GM19463 (cell line): ENCODE measurements around the gene OSBPL9.
"Not testable (repeated sequence)": the region's sequence is repeated elsewhere in the genome, so short reads cannot be mapped to it uniquely, and the experiment has no call there.

ENCODE experiments used
- ATAC-seq: cut with Tn5 transposase; IDR thresholded peaks from one replicate; pipeline ENCODE4 v1.9.1; 2021; ENCODE audit warnings: mild to moderate bottlenecking, moderate library complexity; ENCODE audit not compliant: unreplicated experiment

Gene OSBPL9

DNA sequence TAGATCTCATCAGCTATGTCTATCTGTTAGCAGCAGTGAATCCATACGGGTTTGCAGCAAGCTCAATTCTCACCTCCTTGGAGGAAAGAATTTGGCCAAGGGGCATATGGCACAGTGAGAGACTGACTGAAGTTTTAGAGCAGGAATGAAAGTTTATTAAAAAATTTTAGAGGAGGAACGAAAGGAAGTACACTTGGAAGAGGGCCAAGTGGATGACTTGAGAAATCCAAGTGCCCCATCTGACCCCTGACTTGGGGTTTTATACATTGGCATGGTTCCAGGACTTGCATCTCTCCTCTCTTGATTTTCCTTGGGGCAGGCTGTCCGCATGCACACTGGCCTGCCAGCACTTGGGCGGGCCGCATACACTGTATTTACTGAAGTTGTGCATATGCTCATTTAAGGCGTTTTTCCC lies 9.2 kb upstream of the OSBPL9 start:
- ATAC-seq, result no peak

GRCh38 chr1:51610104-51610503 lies 6.8 kb upstream of the OSBPL9 start:
- not testable (repeated sequence) for ATAC-seq

DNA sequence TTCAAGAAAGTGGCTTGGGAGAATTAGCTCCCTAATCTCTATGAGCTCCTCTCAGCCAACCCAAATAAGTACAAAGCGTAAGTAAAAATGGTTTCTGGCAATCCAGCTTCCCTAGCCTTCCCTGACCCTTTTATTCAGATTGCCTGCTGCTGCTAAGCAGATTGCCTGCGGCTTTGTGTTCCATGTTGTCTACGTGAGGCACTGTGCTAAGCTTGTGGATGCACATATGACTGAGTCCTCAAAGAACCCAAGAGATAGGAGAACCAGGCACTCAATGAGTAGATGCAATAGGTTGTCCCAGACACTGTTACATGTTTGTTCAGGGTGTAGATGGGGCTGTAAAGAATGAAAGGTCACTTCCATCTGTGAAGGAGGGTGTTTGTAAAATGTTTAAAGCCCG lies 6.3 kb upstream of the OSBPL9 start:
- no peak for ATAC-seq

DNA sequence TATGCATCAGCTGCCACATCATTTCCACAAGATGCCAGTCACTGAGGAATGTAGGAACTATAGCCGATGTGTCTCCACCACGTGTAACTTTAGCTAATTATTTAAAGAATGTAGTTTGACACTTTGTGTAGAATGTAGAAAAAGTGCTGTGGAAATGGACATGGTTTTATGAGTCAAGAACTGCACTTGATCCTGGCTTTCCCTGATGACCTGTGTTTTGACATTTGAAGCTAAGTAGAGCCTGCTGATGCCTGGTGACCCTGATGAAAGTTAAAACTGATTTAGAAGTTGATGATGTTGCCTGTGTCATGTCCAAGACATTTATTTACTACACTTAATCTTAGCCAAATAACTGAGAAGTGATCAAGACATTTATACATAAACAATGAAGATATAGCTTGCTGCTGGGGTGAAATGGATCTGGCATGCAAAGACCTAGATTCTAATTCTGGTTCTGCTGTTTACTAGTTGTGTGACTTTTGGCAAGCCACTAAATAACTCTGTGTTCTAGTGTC lies 4.4 kb upstream of the OSBPL9 start:
- ATAC-seq, result no peak

DNA sequence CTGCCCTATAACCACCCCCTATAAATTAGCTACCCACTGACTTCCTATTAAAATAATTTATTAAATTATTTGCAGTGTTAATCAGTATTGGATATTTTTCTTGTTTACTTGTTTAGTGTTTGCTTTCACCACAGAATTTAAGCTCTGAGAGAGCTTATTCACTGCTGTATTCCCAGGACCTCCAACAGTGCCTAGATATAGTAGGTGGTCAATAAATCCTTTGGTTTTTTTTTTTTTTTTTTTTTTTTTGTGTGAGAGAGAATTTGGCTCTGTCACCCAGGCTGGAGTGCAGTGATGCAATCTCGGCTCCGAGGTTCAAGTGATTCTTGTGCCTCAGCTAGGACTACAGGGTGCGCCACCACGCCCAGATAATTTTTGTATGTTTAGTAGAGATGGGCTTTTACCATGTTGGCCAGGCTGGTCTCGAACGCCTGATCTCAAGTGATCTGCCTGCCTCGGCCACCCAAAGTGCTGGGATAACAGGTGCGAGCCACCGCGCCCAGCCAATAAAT lies 1.1 kb upstream of the OSBPL9 start:
- ATAC-seq, result no peak

DNA sequence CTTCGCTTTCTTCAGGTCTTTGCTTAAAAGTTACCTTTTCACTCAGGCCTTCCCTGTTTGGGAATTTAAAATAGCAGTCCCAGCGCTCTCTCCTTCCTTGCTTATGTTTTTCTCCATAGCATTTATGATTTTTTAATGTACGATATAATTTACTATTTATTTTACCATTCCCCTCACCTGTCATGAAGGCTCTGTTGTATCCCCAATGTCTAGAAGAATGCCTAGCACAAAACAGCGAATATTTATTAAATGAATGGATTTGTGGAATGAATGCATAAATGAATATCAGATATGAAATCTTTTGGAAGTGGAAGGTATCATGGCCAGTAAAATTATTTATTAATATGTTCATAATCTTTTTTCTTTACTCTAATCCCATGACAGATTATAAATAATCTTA lies 402 bp upstream of the OSBPL9 start:
- no peak for ATAC-seq

- no peak for ATAC-seq
Measured at GRCh38 chr1:51618715-51619114, 1.8 kb downstream of the OSBPL9 start.

DNA sequence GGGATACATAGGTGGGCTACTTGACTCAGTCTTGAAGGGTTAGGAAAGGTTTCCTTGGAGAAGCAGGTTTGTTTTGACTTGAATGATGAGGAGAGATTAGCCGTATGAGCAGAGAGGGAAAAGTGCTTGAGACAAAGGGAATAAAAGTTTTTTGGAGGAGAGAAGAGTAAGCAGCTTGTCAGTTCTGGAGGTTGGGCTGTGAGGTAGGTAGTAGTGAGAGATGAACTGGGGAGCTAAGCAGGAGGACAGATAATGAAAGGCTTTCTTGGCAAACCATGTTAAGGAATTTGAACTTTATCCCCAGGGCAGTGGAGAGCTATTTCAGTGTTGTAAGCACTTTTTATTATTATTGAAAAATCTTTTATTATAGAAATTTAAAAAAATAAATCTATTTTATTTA lies 3.6 kb downstream of the OSBPL9 start:
- ATAC-seq, result no peak

GRCh38 chr1:51621161-51621560 lies 4.3 kb downstream of the OSBPL9 start:
- no peak for ATAC-seq

GRCh38 chr1:51621841-51622454 lies 5.1 kb downstream of the OSBPL9 start:
- no peak for ATAC-seq

DNA sequence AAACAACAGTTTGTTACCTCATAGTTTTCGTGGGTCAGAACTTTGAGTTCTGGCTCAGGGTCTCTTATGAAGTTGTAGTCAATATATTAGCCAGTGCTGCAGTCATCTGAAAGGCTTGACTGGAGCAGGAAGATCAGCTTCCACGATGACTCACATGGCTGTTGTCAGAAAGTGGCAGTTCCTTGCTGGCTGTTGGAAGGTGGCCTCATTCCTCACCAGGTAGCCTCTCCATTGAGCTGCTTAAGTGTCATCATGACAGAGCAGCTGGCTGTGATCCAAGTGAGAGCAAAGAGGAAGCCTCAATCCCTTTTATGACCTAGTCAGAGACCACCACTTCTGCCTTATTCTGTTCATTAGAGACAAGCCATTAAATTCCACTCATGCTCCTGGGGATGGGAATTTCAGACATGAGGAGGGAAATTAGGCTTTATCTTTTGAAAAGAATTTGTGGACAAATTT lies 5.6 kb downstream of the OSBPL9 start:
- no peak for ATAC-seq

DNA sequence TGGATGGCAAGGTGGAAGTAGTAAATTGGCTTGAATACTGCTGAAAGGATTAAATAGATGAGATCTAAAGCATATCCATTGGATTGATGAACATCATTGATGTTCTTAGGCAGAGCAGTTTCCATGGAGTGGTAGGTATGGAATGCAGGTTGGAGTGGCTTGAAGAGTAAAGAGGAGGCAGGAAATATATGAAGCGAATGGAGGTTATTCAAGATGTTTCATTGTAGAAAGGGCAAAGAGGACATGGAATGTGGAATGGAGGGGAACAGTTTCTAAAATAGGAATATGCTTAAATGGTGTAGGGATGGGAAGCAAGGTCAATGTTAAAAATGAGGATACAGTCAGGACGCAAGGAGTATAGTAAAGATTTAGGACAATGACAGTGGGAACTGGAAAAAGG lies 6.1 kb downstream of the OSBPL9 start:
- no peak for ATAC-seq

- ATAC-seq, result no peak
Measured at GRCh38 chr1:51623450-51623849, 6.6 kb downstream of the OSBPL9 start.

GRCh38 chr1:51624855-51625254 lies 8.0 kb downstream of the OSBPL9 start:
- no peak for ATAC-seq

DNA sequence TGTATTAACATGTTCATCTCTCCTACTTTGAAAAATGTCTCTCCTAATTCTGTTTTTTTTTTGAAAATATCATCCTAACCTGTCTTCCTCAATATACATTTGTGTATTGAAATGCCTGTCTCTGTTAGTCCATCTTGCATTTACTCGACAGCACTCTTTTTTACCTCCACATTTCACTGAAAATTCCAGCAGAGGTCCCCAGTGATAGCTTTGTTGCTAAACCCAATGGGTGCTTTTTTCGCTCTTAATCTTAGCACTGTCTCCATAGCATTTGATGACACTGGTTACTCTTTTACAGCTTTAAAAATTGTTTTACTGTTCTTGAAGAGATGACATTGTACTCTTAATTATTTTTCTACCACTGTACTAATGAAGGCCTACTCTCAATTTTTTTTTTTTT lies 10.8 kb downstream of the OSBPL9 start:
- ATAC-seq, result no peak

DNA sequence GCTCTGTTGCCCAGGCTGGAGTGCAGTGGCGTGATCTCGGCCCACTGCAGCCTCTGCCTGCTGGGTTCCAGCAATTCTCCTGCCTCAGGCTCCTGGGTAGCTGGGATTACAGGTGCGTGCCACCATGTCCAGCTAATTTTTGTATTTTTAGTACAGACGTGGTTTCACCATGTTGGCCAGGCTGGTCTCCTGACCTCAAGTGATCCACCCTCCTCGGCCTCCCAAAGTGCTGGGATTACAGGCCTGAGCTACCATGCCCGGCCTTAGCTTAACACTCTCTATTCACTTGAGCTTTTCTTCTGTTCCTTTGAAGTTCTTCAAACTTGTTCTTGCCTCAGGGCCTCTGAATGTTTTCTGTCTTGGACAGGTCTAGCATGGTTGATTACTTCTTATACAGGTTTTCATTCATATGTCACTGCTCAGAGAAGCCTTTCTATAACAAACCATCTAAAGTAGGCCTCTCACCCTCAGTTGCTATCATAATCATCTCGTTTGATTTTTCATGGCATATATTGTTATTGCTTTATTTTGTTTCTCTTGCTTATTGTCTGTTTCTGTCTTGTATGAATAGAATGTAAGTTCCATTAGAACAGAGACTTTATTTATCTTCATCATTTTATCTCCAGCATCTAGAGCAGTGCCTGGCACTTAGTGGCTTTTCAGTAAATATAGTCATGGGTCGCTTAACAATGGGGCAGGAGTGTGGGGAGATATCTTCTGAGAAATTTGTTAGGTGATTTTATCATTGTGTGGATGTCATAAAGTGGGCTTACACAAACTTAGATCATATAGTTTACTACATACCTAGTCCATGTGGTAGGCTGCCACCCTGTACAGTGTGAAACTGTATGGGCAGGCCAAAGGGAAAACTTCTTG lies 12.1 kb downstream of the OSBPL9 start:
- no peak for ATAC-seq

DNA sequence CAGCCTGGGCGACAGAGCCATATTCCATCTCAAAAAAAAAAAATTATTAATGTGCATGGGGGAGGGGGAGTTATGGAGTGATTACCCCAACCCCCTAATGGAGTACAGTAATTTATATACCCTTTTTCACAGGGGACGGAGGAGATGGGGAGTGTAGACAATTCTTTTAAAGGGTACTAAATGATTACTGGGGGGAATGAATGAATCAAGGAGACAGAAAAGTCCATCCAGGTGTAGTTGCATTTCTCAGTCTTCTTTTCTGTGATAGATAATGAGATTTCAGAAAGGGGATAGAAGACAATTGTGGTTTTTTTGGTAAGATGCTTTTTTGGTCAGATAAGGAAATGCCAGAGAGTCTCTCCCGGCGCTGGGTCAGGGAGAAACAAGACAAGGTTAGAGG lies 13.0 kb downstream of the OSBPL9 start:
- ATAC-seq, result no peak

DNA sequence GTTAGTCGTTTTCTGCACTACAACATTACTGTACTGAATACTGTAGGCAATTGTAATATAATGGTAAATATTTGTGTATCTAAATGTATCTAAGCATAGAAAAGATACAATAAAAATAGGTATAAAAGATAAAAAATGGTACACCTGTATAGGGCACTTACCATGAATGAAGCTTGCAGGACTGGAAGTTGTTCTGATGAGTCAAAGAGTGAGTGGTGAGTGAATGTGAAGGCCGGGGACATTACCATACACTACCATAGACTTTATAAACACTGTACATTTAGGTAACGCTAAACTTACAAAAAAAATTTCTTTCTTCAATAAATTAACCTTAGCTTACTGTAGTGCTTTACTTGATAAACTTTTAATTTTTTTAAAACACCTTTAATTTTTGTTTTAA lies 13.5 kb downstream of the OSBPL9 start:
- no peak for ATAC-seq

- no peak for ATAC-seq
Measured at GRCh38 chr1:51630922-51631321, 14.0 kb downstream of the OSBPL9 start.

DNA sequence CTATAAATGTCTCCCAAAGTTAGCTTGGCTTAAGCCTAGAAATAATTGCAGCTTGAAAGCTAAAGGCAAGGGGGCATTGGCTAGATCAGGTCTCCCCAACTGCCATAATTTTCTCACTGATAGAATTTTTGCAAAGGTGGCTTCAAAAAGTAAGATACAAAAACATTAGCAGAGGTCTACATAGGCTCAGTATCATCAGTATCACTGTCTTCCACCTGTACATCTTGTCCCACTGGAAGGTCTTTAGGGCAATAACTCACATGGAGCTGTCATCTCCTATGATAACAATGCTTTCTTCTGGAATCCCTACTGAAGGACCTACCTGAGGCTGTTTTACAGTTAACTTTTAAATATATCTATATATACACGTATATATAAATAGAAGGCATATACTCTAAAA lies 14.9 kb downstream of the OSBPL9 start:
- ATAC-seq, result no peak

GRCh38 chr1:51634618-51635017 lies 17.7 kb downstream of the OSBPL9 start:
- ATAC-seq, result no peak

GRCh38 chr1:51635615-51636014 lies 18.7 kb downstream of the OSBPL9 start:
- ATAC-seq, result no peak
